ENCODE measurements around the gene TRMT61B. TPM values are rescaled to one million over a fixed set of nuclear protein-coding genes. Genes with fewer than 3 reads are reported as not detected.

Gene TRMT61B
- total RNA-seq = 13.0 TPM
- long read RNA-seq, transcript TRMT61B-201 (7 exons, 1,836 nt) = major isoform, 16 of 30 reads
- long read RNA-seq, partial matches to known transcripts = 2 of 30 reads
- long read RNA-seq, other reads (novel, unspliced or antisense) = 12 of 30 reads

- Histone ChIP-seq H3K4me1 (peaks cover 29% of the 10 kb centered on the region), H3K9me3 (no peaks in the 10 kb centered on the region), H3K36me3 (no peaks in the 10 kb centered on the region), H3K4me3 (peak within 1 kb of the TSS; percentile 99), H3K27me3 (ENCODE audit: low read depth) (no peaks in the 10 kb centered on the region), H3K27ac (peak within 1 kb of the TSS; percentile 90)
- ATAC-seq = peak; percentile 100
- intact Hi-C loops (cut with DNase I) = no loop called here
- no peak for TF ChIP-seq CTCF (IDR thresholded peaks at IDR 0.05)
- DNase-seq = peak; percentile 98
Measured at GRCh38 chr2:28870146-28870891, at the start of gene TRMT61B. TSS of gene TRMT61B (minus strand) at chr2:28870309. CDS start at chr2:28870277, 32 bp downstream.

GRCh38 chr2:28915939-28916338, 45.8 kb upstream of the TRMT61B start:
- H3K36me3 ChIP-seq = peaks cover 76% of the 10 kb centered on the region
- H3K27ac ChIP-seq = no peak overlapping the region
- no peaks in the 10 kb centered on the region for H3K9me3 ChIP-seq
- TF ChIP-seq CTCF (IDR thresholded peaks at IDR 0.05) = no peak
- H3K27me3 ChIP-seq (ENCODE audit: low read depth) = no peaks in the 10 kb centered on the region
- DNase-seq = no peak
- ATAC-seq = no peak
- intact Hi-C loops (cut with DNase I) = no loop called here
- H3K4me1 ChIP-seq = no peaks in the 10 kb centered on the region
- H3K4me3 ChIP-seq = no peak overlapping the region

GRCh38 chr2:28909655-28910353, 39.7 kb upstream of the TRMT61B start:
- no peak for DNase-seq
- Histone ChIP-seq H3K9me3 (no peaks in the 10 kb centered on the region), H3K4me3 (no peak overlapping the region), H3K36me3 (peaks cover 90% of the 10 kb centered on the region), H3K27me3 (ENCODE audit: low read depth) (no peaks in the 10 kb centered on the region), H3K4me1 (no peaks in the 10 kb centered on the region), H3K27ac (no peak overlapping the region)
- no peak for ATAC-seq
- intact Hi-C loops (cut with DNase I) = no loop called here
- no peak for TF ChIP-seq CTCF (IDR thresholded peaks at IDR 0.05)

GRCh38 chr2:28908172-28908571, 38.1 kb upstream of the TRMT61B start:
- no peak for TF ChIP-seq CTCF (IDR thresholded peaks at IDR 0.05)
- H3K36me3 ChIP-seq = peaks cover 84% of the 10 kb centered on the region
- no peak overlapping the region for H3K27ac ChIP-seq
- ATAC-seq (no peak), DNase-seq (no peak)
- intact Hi-C loops (cut with DNase I) = no loop called here
- H3K9me3 ChIP-seq = no peaks in the 10 kb centered on the region
- no peaks in the 10 kb centered on the region for H3K4me1 ChIP-seq
- no peaks in the 10 kb centered on the region for H3K27me3 ChIP-seq (ENCODE audit: low read depth)
- H3K4me3 ChIP-seq = no peak overlapping the region

GRCh38 chr2:28906821-28907220, 36.7 kb upstream of the TRMT61B start:
- Histone ChIP-seq H3K27me3 (ENCODE audit: low read depth) (no peaks in the 10 kb centered on the region), H3K9me3 (no peaks in the 10 kb centered on the region), H3K36me3 (peaks cover 80% of the 10 kb centered on the region), H3K4me3 (no peak overlapping the region), H3K4me1 (no peaks in the 10 kb centered on the region), H3K27ac (no peak overlapping the region)
- intact Hi-C loops (cut with DNase I) = no loop called here
- DNase-seq (no peak), ATAC-seq (no peak)
- no peak for TF ChIP-seq CTCF (IDR thresholded peaks at IDR 0.05)

Data from lower lobe of right lung (tissue), 2 donors.